ENCODE data around the gene C11orf16. TPM values are rescaled to one million over a fixed set of nuclear protein-coding genes. Genes with fewer than 3 reads are reported as not detected.
A peak's percentile ranks its signal among the peaks of the same experiment; 100 is the strongest.
"Not testable (repeated sequence)": the region's sequence is repeated elsewhere in the genome, so short reads cannot be mapped to it uniquely, and the experiment has no call there.

Gene C11orf16
- total RNA-seq, 1 experiment from 2014 or later, result not detected

GRCh38 chr11:8891185-8891584 is 41.6 kb downstream of the C11orf16 start:
- not testable (repeated sequence) for DNase-seq (ENCODE audit: low spot score)

- no peak for DNase-seq (ENCODE audit: low spot score)
These were observed 46.4 kb downstream of the C11orf16 start for GRCh38 chr11:8886322-8886721.

DNA sequence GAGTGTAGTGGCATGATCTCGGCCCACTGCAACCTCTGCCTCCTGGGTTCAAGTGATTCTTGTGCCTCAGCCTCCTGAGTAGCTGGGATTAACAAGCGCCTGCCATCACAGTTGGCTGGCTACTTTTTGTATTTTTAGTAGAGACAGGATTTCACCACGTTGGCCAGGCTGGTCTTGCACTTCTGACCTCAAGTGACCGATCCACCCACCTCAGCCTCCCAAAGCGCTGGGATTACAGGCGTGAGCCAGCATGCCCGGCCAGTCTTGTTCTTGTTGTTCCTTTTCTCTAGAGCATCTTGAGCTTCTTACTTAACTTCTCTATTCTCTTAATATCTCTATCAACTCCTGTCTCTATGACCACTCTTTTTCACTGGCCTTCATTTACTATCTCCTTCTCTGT is 51.2 kb downstream of the C11orf16 start:
- not testable (repeated sequence) for DNase-seq (ENCODE audit: low spot score)

- DNase-seq (ENCODE audit: low spot score), result no peak
These were observed 54.0 kb downstream of the C11orf16 start for GRCh38 chr11:8878771-8879170.

DNA sequence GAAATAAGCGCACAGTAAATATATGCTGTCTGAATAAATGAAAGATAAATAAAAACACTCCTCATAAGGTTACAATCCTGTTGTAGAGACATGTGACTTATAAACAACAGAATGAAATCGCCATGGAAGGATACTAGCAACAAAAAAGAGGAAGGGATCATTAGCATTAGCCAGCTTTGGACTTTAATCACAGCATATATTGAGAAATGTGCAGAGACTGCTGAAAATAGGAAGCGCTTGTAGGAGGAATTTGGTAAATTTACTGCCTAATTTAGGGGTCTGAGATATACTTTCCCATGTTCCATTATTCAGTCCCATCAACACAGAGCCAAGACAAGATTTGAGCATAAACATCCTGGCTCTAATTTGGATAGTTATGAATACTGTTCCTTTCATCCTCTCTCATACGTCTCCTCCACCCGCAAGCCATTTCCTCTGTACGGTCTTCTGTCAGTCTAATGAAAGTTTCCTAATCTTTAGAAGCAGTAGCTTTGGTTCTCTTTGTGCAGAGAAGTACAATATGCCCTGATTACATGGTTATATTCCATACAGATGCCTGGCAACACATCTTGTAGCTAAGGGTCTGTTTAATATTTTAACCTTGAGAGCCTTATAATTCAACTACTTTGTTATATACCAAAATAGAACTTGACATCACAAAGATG is 58.9 kb downstream of the C11orf16 start:
- DNase-seq (ENCODE audit: low spot score), result no peak

DNA sequence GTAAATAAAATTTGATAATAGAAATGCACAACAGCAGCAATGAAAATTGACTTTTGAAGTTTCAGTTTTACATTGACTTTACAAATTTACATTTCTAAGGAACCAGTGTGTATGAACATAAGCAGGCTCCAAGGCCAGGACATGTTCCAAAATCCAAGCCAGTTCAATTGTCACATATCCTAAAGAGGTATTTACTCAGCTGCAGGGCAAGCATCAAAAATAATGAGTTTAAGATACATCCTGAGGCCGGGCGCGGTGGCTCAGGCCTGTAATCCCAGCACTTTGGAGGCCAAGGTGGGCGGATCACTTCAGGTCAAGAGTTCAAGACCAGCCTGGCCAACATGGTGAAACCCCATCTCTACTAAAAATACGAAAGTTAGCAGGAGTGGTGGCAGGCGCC is 60.8 kb downstream of the C11orf16 start:
- DNase-seq (ENCODE audit: low spot score), result no peak

DNA sequence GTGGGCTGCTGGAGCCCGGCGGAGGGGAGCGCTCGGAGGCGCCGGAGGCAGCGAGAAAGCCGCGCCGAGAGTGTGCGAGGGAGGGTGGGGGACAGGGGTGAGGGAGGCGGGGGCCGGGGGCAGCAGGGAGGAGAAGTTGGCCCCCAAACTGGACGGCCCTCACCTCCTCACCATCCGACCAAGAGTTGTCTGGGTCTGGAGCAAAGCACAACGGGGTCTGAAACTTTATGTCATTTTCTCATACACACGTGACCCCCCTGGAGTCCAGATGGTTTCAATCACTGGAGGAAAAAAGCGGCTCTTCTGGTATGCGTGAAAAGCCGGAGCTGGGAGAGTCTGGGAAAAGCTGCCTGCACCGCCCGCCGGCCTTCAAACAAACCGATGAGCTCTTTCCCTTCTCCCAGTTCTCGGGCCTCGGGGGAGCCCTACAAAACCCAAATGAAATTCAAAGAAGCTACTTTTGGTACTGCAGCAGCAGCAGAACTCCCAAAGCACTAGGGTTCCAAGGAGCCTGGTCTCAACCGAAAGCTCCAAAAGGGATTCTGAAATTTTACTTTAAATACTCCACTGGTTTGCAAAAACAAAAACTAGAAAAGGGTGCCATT is 61.5 kb downstream of the C11orf16 start:
- peak; percentile 42 for DNase-seq (ENCODE audit: low spot score)

DNA sequence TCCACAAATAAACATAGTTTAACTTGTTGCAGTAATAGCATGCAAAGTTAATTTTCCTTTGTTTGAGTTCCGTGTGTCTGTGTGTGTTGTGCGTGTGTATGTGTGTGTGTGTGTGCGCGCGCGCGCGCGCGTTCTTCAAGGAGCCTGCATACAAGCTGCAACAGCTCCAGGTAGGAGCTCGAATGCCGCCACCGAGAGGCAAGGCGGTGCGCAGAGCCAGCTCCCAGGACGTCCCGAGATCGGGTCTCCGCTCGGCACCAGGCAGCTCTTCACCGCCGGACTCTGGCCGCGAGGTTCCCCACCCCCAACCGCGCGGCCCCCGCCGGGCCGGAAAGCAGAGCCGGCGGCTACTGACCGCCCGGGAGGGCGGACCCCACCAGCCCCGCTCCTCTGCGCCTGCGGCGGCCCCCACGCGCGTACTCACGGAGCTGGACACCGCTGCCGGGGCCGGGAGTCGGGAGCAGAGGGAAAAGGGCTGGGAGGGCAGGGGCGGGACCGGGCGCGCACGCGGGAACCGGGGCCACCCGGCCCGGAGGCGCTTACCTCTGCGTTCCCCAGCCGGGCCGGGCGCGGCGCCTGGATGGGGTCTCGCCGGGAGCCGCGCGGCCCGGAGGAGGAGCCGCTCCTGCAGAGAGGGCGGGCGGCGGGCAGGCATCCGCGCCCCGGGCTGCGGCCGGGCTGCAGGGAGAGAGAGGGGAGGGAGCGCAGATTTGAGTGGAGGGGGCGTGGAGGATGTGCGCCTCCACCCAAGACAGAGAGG is 62.2 kb downstream of the C11orf16 start:
- DNase-seq (ENCODE audit: low spot score), result peak; percentile 45

Small RNA genes within 50 kb of the gene (small RNA-seq; reads per million reads assigned to genes)
- gene RF00019, result not detected

Other genes with a start within 250 kb of the C11orf16 start
- 19.3 and 26.3 TPM in 2 replicates for gene AKIP1, start 21.8 kb downstream of the C11orf16 start, total RNA-seq (2014; rRNA removed; shearing (Covaris generic))
- not detected in 2 replicates for gene ASCL3, start 10.1 kb upstream of the C11orf16 start, total RNA-seq (2014; rRNA removed; shearing (Covaris generic))
- 23.5 and 24.4 TPM in 2 replicates for gene TMEM9B, start 31.5 kb upstream of the C11orf16 start, total RNA-seq (2014; rRNA removed; shearing (Covaris generic))
- gene NRIP3, start 71.1 kb upstream of the C11orf16 start, total RNA-seq (2014; rRNA removed; shearing (Covaris generic)), result not detected in 2 replicates
- not detected in 2 replicates for gene SCUBE2, start 158.7 kb upstream of the C11orf16 start, total RNA-seq (2014; rRNA removed; shearing (Covaris generic))